NCI-H146 treated with DMSO at 0.1 percent for 48 hours (cell line): Measurements from ENCODE around the gene CECR2.
"Not testable (repeated sequence)": the region's sequence is repeated elsewhere in the genome, so short reads cannot be mapped to it uniquely, and the experiment has no call there.

Source experiments
- DNase-seq: peaks from one replicate; lab custom pipeline; 2025; ENCODE audit not compliant: unreplicated experiment; lab: John Stamatoyannopoulos, UW

The CECR2 gene

DNA sequence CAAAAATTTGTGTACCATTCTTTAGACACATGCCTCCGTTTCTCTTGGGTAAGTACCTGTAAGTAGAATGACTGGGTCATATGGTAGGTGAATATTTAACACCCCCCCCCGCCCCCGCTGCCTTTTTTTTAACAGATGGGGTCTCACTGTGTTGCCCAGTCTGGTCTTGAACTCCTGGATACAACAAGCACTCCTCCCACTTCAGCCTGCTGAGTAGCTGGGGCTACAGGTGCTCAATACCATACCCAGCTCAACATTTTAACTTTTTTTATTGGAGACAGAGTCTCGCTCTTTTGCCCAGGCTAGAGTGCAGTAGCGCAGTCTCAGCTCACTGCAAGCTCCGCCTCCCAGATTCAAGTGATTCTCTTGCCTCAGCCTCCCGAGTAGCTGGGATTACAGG is 32.5 kb downstream of the CECR2 start:
- no peak for DNase-seq

DNA sequence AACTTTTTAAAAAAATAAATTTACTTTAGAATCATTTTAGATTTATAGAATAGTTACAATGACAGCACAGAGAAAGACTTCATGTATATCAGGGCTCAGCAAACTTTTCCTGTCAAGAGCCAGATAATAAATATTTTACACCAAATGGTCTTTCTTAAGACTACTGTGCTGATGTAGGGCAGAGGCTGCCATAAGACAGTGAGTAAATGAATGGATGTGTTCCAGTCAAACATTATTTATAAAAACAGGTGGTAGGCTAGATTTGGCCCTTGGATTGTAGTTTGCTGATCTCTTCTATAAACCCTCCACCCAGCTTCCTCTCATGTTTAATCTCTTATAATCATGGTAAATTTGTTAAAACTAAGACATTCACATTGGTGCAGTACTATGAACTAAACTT is 33.0 kb downstream of the CECR2 start:
- no peak for DNase-seq

GRCh38 chr22:17403906-17404305 is 34.6 kb downstream of the CECR2 start:
- DNase-seq: no peak

DNA sequence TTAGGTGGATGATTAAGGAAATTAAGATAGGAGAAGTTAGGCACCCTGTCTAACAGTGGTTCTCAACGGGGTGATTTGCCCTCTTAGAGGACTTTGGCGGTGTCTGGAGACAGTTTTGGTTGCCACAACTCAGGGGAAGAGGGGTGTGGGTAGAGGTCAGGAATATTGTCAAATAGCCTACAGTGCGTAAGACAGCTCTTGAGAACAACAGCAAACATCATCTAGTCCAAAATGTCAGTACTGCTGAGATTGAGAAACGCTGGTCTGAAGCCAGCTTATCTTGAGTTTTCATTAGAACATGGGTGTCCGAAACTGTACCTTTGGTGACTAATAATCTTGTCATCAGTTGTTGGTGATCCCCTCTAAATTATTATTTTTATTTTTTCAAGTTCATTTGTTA is 38.4 kb downstream of the CECR2 start:
- DNase-seq: no peak

DNA sequence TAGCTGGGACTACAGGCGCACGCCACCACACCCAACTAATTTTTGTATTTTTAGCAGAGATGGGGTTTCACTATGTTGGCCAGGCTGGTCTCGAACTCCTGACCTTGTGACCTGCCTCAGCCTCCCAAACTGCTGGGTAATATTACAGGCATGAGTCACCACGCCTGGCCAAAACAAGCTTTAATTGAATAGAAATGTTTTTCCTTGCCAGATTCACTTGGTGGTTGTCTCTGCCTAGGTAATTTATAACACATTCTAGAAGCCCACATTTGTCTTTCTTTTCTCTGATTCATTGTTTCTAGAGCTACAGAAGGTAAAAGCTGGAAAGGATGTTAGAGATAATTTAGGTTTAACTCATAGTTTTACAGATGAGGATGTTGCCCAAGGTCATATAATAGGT is 41.3 kb downstream of the CECR2 start:
- DNase-seq: no peak

DNA sequence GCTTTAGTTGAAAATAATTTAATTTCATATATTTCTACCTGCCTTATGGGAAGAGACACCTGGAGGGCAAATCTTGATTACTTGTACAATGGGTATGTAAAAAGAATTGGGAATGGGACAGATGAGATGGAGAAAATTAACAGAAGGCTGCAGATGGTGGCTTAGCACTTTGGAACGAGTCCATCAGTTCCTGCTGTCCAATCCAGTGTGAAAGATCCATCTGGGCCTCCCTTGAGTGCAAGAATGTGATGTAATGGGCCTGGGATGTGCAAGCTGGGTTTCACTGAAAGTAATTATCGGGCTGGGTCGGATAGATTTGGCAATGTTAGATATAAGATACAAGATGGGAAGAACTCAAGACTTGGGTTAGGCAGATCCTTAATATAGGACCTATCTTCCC is 42.0 kb downstream of the CECR2 start:
- no peak for DNase-seq

DNA sequence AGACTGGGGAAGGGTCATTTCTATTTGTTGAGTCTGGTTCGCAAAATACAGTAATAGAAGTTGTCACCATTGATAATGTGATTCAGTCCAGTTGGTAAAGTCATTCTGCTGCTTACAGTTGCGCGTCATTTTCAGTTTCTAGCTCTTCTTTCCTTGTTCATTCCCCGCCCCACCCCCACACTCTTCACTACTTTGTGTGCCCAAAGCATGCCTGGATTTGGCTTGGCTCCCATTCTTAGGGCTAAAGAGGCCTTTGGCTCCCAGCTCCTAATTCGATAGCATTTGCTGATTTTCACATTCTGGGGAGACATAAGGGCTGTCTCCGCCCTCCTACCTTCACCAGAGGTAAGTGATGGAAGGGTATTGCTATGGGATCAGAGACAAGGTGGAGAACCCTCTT is 43.0 kb downstream of the CECR2 start:
- no peak for DNase-seq

DNA sequence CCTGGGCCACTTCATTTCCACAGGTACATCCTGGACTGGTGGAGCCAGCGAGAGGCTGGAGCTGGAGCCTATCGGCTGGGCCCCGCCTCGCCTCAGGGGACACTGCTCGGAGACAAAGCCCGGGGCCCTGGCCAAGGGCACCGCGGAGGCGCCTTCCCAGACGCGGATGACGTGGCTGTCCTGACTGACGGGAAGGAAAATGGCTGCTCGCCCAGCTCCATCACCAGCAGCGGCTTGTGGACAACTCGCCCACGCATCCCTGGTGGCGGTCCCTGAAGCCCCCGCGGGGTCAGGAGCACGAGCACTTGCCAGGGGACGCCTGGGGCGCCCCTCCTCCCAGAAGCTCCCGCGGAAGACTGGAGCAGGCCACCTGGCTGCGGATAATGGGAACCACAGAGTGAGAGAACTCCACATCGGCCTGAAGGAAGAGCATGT is 49.6 kb downstream of the CECR2 start:
- DNase-seq: no peak

GRCh38 chr22:17419348-17419747 is 50.1 kb downstream of the CECR2 start:
- no peak for DNase-seq

DNA sequence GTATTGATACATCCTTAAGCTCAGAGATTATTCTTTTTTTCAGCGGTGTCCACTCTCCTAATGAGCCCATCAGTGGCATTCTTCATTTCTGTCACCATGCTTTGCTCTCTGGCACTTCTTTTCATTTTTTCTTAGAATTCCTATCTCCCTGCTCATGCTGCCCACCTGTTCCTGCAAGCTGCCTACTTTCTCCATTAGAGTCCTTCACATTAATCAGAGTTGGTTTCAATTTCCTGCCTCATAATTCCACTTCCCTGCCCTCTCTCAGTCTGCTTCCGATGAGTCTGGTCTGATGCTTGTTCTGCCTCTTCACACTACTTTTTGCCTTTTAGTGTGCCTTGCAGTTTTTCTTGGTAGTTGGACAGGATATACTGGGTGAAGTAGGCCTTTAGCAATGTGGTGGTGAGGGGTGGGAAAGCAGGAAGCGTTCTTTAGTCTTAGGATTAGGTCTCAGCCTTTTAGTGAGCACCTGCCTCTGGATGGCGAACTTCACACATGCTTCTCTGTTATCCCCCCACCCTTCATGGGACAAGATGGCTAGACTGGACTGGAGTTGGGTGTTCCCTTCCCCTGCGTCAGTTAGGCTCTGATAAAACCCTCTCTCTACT is 53.6 kb downstream of the CECR2 start:
- no peak for DNase-seq

GRCh38 chr22:17423616-17424015 is 54.4 kb downstream of the CECR2 start:
- no peak for DNase-seq

DNA sequence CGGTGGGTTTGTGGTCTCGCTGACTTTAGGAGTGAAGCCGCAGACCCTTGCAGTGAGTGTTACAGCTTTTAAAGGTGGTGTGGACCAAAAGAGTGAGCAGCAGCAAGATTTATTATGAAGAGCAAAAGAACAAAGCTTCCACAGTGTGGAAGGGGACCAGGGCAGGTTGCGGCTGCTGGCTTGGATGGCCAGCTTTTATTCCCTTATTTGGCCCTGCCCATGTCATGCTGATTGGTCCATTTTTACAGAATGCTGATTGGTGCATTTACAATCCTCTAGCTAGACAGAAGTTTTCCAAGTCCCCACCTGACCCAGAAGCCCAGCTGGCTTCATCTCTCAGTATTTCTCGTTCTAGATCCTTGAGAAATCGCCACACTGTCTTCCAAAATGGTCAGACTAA is 58.3 kb downstream of the CECR2 start:
- DNase-seq: not testable (repeated sequence)

DNA sequence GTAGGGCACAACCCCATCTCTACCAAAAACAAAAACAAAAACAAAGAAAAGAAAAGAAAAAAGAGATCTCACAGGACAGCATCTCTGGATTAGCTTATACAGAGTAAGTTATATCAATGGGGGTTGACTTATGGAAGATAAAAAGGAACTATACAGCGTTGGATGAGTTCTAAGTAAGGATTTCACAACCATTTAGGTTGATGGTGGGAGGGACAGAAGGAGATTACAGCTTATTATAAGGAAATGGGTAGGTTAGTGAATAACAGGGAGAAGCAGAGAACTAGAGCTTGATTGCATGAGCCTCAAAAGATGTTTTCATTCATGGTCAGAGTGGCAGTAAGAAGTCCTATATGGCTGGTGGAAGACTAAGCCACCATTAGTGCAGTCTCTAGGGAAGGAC is 60.3 kb downstream of the CECR2 start:
- no peak for DNase-seq

DNA sequence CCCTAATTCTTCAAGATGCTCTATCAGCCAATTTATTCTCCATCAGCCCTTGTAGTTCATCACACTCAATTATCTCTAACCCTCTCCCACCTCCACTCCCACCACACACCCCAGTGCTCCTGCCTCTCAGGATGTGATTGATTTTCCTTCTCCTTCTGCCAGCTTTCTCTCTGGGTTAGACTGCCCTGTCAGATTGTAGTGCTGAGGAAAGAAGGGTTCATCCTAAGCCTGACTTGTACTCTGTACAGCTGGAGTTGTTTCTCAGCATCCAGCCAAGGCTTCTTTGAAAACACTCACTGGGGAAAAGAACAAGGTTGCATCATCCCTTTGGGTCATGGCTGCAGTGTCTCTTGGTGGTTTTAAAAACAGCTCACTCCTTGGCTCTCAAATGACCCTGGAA is 61.2 kb downstream of the CECR2 start:
- DNase-seq: no peak

DNA sequence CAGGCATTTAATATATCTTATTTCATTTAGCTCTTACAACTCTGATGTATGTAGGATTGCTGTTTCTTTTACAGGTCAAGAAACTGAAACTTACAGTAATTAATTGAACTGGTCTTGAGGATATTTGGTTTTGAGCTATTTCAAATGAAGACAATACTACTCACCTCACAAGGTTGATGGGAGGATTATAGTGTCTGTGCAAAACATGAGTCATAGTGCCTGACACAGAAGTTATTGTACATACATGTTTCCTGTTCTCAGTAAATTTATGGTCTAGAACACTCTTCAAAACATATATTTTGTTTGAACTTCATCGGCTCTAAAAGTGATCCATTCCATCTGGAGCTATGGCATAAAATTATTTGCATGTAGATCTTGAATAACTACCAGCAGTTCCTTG is 61.9 kb downstream of the CECR2 start:
- no peak for DNase-seq

DNA sequence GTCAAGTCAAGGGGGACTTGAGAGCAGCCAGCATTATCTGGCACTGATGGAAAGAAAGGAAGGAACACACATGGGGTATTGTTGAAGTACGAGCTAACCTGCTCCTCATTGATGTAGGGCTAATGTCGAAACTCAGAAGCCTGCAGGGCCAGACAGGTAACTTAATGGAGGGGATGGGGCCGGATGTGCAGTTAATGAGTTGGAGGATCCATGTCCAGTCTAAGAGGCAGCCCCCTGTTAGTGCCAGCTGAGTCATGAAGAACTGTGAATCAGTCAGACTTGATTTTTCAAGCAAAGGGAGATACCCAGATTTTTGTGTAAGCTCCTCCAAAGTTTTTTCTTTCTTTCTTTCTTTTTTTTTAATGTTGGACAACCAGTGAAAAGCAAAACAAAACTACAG is 65.6 kb downstream of the CECR2 start:
- no peak for DNase-seq

DNA sequence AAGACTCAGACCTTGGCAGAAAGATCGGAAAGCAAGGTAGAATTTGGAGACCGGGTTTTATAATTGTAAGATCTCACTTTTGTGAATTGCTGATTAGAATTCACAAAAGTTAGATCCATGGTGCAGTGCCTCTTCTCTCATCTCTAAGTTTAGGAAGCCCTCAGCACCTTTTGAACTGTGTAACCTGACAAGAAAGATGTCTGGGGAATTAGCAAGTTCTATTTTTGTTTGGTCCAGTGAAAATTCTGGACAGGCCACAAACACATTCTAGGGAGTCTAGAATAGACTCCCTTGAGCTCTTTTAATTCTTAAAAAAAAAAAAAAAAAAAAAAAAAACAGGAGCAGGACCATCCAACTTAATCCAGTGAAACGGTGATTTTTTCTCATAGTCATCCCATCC is 66.1 kb downstream of the CECR2 start:
- no peak for DNase-seq

DNA sequence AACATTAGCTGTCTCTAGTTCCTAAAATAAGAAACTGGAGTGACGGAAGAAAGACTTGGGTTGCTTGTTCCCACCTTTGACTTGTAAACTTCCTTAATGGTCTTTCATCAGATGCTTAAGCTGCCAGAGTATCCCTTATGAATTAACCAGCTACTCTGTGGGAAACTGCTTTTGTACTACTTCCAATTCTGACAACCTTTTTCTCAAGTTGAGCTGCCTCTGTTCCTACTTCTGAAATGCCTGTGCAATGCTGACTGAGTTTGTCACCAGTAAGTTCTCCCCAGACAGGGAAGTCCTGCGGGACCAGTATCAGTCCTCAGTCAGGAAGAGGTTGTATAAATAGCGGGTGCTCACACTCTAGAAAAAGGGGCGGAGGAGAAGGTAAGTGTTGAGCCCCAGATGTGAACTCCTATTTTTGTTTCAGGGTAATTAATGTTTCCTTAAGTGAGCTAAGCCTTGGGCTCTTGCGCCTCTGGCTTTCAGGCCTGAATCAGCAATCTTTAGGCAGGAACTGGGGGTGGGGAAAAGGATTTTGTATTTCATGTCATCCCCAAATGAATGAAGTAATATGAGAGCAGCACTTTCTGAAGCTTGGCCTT is 67.2 kb downstream of the CECR2 start:
- no peak for DNase-seq

DNA sequence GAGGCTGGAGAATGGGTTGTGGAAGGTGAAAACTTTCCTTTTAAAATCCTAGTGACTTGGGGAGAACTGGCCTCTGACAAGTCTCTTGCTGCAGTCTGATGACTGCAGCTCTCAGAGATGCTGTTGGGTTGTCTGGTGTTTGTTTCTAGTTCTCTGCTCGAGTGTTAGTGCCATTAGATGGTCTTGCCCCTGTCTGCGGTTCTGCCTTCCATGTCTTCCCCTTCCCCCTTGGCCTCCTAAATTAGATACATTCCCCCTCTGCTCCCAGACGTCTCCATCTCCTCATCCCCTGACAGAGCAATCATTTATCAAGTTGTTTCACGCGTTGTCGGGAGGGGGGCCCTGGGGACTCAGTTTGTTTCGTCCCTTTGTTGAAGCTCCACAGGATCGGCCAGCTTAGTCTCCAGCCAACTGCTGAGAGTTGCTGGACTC is 67.7 kb downstream of the CECR2 start:
- DNase-seq: no peak

DNA sequence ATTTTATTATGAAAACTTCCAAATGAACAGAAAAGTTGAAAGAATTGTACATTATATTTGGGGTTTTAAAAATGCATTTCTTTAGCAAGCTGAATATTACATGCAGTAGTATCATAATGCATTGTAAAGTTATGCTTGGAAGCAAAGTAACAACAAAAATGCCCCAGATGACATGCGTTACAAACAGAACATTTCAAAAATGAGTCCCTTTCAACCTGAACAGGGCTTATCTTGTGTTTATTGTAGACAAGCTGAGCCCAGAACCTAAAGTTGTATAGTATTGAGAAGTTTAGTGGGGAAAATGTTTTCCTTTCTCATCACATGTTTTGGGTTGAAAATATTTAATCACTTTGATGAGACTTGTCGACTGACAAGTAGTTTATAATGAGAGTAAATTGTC is 68.8 kb downstream of the CECR2 start:
- DNase-seq: no peak

- no peak for DNase-seq
Measured at GRCh38 chr22:17441326-17441725, 72.1 kb downstream of the CECR2 start.

DNA sequence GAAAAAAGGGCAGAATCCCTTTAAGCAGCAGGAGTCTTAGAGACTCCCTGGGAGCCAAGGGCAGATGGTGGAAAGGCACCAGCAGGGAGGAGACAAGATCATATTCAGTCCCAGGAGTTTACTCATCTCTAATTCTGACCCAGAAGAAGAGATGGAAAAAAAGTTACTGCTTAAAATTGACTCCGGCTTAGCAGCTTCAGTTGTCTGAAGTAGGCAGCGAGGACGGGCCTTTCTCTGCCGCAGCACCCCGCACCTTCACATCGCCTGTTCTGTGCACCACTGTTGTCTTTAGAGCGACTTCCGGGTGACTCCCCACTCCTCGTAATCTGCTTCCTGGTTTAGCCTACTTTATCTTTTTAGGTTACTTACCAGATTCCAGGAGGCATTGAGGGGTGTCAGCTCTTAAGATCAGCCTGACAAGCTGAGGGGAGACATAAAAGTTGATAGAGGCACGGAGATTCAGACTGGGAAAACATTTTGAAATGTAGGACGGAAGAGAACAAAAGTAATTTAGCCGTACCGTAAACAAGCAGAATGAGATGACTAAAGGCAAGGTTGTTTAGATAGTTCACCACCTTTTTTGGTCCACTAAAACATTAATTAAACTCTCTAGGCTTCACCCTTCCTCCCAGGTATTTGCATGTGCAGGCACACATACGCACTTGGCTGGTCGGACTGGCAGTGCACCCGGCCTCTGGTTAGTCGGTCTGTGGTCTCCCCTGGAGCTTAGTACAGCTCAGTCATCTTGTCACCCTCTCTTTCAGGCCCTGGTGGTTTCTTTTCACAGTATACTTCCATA is 74.3 kb downstream of the CECR2 start:
- DNase-seq: no peak

- no peak for DNase-seq
Measured at GRCh38 chr22:17444204-17444504, 74.9 kb downstream of the CECR2 start.
